Measurements from ENCODE around the gene CHML. TPM values are rescaled to one million over a fixed set of nuclear protein-coding genes. Genes with fewer than 3 reads are reported as not detected.

The CHML gene
- total and polyA plus RNA-seq, 2 donors (not counting 1 experiment from before 2014, with no cell fraction given): 9.7 to 34.0 TPM

- Mint-ChIP-seq H3K4me3 (no peak overlapping the region), H3K9me3 (ENCODE audit: insufficient read depth) (no peaks in the 10 kb centered on the region), H3K27me3 (no peaks in the 10 kb centered on the region), H3K27ac (peak overlapping the region; percentile 46), H3K4me1 (peaks cover 57% of the 10 kb centered on the region)
- ChIA-PET POLR2A (no interaction called here), CTCF (interaction anchor here (1.1 to 2.1 kb wide), 2 partner anchors 13 to 20 kb away, joined by 4 to 14 read pairs; no protein-coding TSS in a partner anchor)
- intact Hi-C loops (cut with micrococcal nuclease): no loop called here
- TF ChIP-seq CTCF (IDR thresholded peaks at IDR 0.05): no peak
- no peak for TF ChIP-seq EZH2 (IDR thresholded peaks at IDR 0.05; ENCODE audit: borderline replicate concordance, insufficient read depth, low read depth, low read length, poor library complexity, severe bottlenecking)
- no CpG with 5 or more reads among the region's 1 CpG for WGBS (ENCODE audit: insufficient coverage)
- H3K9me3 ChIP-seq (ENCODE audit: control extremely low read depth in 1 of 3, control insufficient read depth in 2 of 3, insufficient read depth in 1 of 3, low read length in 2 of 3): no peaks in the 10 kb centered on the region
- ATAC-seq (ENCODE audit: low read depth) (no peak), DNase-seq (no peak)
- no peak overlapping the region for H3K9ac ChIP-seq (ENCODE audit: low read length)
- no peak overlapping the region for H2AFZ ChIP-seq (ENCODE audit: insufficient read depth, low read depth, low read length, poor library complexity, severe bottlenecking)
- H3K27me3 ChIP-seq (replicated peaks in 1 of 4; ENCODE audit: control extremely low read depth in 1 of 4, control insufficient read depth in 3 of 4, insufficient read depth in 4 of 4, low read length in 3 of 4): no peaks in the 10 kb centered on the region
- H3K4me3 ChIP-seq (ENCODE audit: control extremely low read depth in 1 of 5, extremely low read depth in 1 of 5, insufficient read depth in 1 of 5, low read depth in 2 of 5, low read length in 4 of 5): no peak overlapping the region
- H4K20me1 ChIP-seq (ENCODE audit: control insufficient read depth, insufficient read depth, low read length, poor library complexity, severe bottlenecking): no peaks in the 10 kb centered on the region
- peaks cover 19 to 31% of the 10 kb centered on the region in 2 donors for H3K4me1 ChIP-seq (ENCODE audit: control insufficient read depth in 2 of 2, insufficient read depth in 2 of 2, low read length in 2 of 2)
- H3K79me2 ChIP-seq (ENCODE audit: control insufficient read depth, insufficient read depth, low read length): peaks cover 63% of the 10 kb centered on the region
- peaks cover 0 to 10% of the 10 kb centered on the region in 2 experiments for H3K36me3 ChIP-seq (replicated peaks in 1 of 2; ENCODE audit: control extremely low read depth in 1 of 2, control insufficient read depth in 1 of 2, extremely low read depth in 1 of 2, insufficient read depth in 2 of 2, low read length in 1 of 2)
- H3K27ac ChIP-seq (ENCODE audit: low read length in 2 of 2): no peak overlapping the region
- no peak overlapping the region for H3K4me2 ChIP-seq (replicated peaks; ENCODE audit: low read depth, low read length, poor library complexity, severe bottlenecking)
Observed at GRCh38 chr1:241630476-241630875, 9.7 kb downstream of the CHML start.

GRCh38 chr1:241630005-241630404 is 10.2 kb downstream of the CHML start:
- Histone ChIP-seq H3K4me2 (replicated peaks; ENCODE audit: low read depth, low read length, poor library complexity, severe bottlenecking) (no peak overlapping the region), H4K20me1 (ENCODE audit: control insufficient read depth, insufficient read depth, low read length, poor library complexity, severe bottlenecking) (no peaks in the 10 kb centered on the region), H3K9me3 (ENCODE audit: control extremely low read depth in 1 of 3, control insufficient read depth in 2 of 3, insufficient read depth in 1 of 3, low read length in 2 of 3) (no peaks in the 10 kb centered on the region), H3K9ac (ENCODE audit: low read length) (no peak overlapping the region), H2AFZ (ENCODE audit: insufficient read depth, low read depth, low read length, poor library complexity, severe bottlenecking) (no peak overlapping the region), H3K27ac (ENCODE audit: low read length in 2 of 2) (peak overlapping the region in 1 of 2 donors; percentile 2), H3K79me2 (ENCODE audit: control insufficient read depth, insufficient read depth, low read length) (peaks cover 58% of the 10 kb centered on the region), H3K36me3 (replicated peaks in 1 of 2; ENCODE audit: control extremely low read depth in 1 of 2, control insufficient read depth in 1 of 2, extremely low read depth in 1 of 2, insufficient read depth in 2 of 2, low read length in 1 of 2) (peaks cover 0 to 11% of the 10 kb centered on the region in 2 experiments), H3K4me3 (ENCODE audit: control extremely low read depth in 1 of 5, extremely low read depth in 1 of 5, insufficient read depth in 1 of 5, low read depth in 2 of 5, low read length in 4 of 5) (no peak overlapping the region), H3K4me1 (ENCODE audit: control insufficient read depth in 2 of 2, insufficient read depth in 2 of 2, low read length in 2 of 2) (peaks cover 14 to 26% of the 10 kb centered on the region in 2 donors), H3K27me3 (replicated peaks in 1 of 4; ENCODE audit: control extremely low read depth in 1 of 4, control insufficient read depth in 3 of 4, insufficient read depth in 4 of 4, low read length in 3 of 4) (no peaks in the 10 kb centered on the region)
- peak overlapping the region; percentile 37 for H3K27ac Mint-ChIP-seq
- CTCF ChIA-PET: interaction anchor here (1.1 to 2.1 kb wide), 3 partner anchors 9 to 19 kb away, joined by 3 to 14 read pairs (median 4); no protein-coding TSS in a partner anchor
- H3K4me3 Mint-ChIP-seq: no peak overlapping the region
- TF ChIP-seq EZH2 (IDR thresholded peaks at IDR 0.05; ENCODE audit: borderline replicate concordance, insufficient read depth, low read depth, low read length, poor library complexity, severe bottlenecking) (no peak), CTCF (IDR thresholded peaks at IDR 0.05) (no peak)
- intact Hi-C loops (cut with micrococcal nuclease): no loop called here
- DNase-seq (no peak), ATAC-seq (ENCODE audit: low read depth) (no peak)
- no peaks in the 10 kb centered on the region for H3K9me3 Mint-ChIP-seq (ENCODE audit: insufficient read depth)
- H3K4me1 Mint-ChIP-seq: peaks cover 53% of the 10 kb centered on the region
- no peaks in the 10 kb centered on the region for H3K27me3 Mint-ChIP-seq
- POLR2A ChIA-PET: interaction anchor here (1.0 kb wide), 1 partner anchor 10 kb away, joined by 3 read pairs; the partner anchor contains the start of genes CHML and OPN3
